ENCODE measurements around the gene CALHM4.

GRCh38 chr6:116528133-116528532 is 25.4 kb upstream of the CALHM4 start:
- TF ChIP-seq CTCF (IDR thresholded peaks at IDR 0.05; ENCODE audit: control extremely low read depth in 1 of 3, insufficient read depth in 1 of 3, low read depth in 1 of 3, low read length in 3 of 3) (no peak), POLR2AphosphoS5 (IDR thresholded peaks at IDR 0.05; ENCODE audit: low read depth, low read length) (no peak), HDAC6 (IDR thresholded peaks at IDR 0.05; ENCODE audit: low read depth, low read length) (no peak), EZH2 (IDR thresholded peaks at IDR 0.05; ENCODE audit: low read depth, low read length, severe bottlenecking) (no peak), EP300 (IDR thresholded peaks at IDR 0.05; ENCODE audit: borderline replicate concordance in 1 of 2, low read depth in 2 of 2, low read length in 2 of 2) (no peak), POLR2A (IDR thresholded peaks at IDR 0.05; ENCODE audit: control extremely low read depth in 1 of 2, low read depth in 2 of 2, low read length in 2 of 2) (no peak), RFX5 (IDR thresholded peaks at IDR 0.05; ENCODE audit: borderline replicate concordance, low read depth, low read length) (no peak), MAX (IDR thresholded peaks at IDR 0.05) (no peak), SP2 (IDR thresholded peaks at IDR 0.05; ENCODE audit: low read length) (no peak)
